HepG2 (cell line): ENCODE data around the gene C16orf95. TPM values are rescaled to one million over a fixed set of nuclear protein-coding genes. Genes with fewer than 3 reads are reported as not detected.

ENCODE experiments used
- AGO2 ChIP-seq: fragments of 200-400 bp; formaldehyde crosslinking; optimal IDR thresholded peaks from 2 replicates; pipeline ENCODE3; 2017; ENCODE audit warnings: mild to moderate bottlenecking, low read depth, low read length, moderate library complexity
- EHMT2 ChIP-seq: fragments of 200-600 bp; sonication (generic); IDR thresholded peaks from 2 replicates; pipeline ENCODE4 v1.7.0; 2017; ENCODE audit warnings: antibody characterized with exemption, low read depth, low read length, borderline replicate concordance
- GLI4 ChIP-seq: sonication (generic); formaldehyde crosslinking; IDR thresholded peaks from 2 replicates; pipeline ENCODE4 v1.5.1; 2020; ENCODE audit warnings: missing genetic modification reagents, mild to moderate bottlenecking, moderate library complexity, borderline replicate concordance
- HOXD1 ChIP-seq: sonication (generic); formaldehyde crosslinking; IDR thresholded peaks from 2 replicates; pipeline ENCODE4 v1.5.0; 2020; ENCODE audit warnings: missing genetic modification reagents
- MBD4 ChIP-seq: IDR thresholded peaks from 2 replicates; pipeline ENCODE4 v1.6.1; 2012; ENCODE audit warnings: low read length, inconsistent platforms, borderline replicate concordance
- NKX3-1 ChIP-seq: sonication (generic); formaldehyde crosslinking; IDR thresholded peaks from 2 replicates; pipeline ENCODE4 v1.5.0; 2020; ENCODE audit warnings: missing genetic modification reagents
- ONECUT2 ChIP-seq: sonication (generic); formaldehyde crosslinking; IDR thresholded peaks from 2 replicates; pipeline ENCODE4 v1.4.0; 2020; ENCODE audit warnings: missing genetic modification reagents
- PAF1 ChIP-seq: IDR thresholded peaks from 2 replicates; pipeline ENCODE4 v1.6.1; 2016; ENCODE audit warnings: missing genetic modification reagents, missing compliant biosample characterization
- PCBP2 ChIP-seq: fragments of 200-400 bp; formaldehyde crosslinking; optimal IDR thresholded peaks from 2 replicates; pipeline ENCODE3; 2018; ENCODE audit warnings: low read length, low read depth; ENCODE audit not compliant: poor library complexity, severe bottlenecking
- POGZ ChIP-seq: sonication (generic); formaldehyde crosslinking; IDR thresholded peaks from 2 replicates; pipeline ENCODE4 v1.4.0; 2020; ENCODE audit warnings: mild to moderate bottlenecking, missing genetic modification reagents
- POLR2AphosphoS2 ChIP-seq: IDR thresholded peaks from 2 replicates; pipeline ENCODE4 v1.6.1; 2011; ENCODE audit warnings: low read depth, low read length, improper control_type of control experiment
- RBM22 ChIP-seq: fragments of 200-400 bp; formaldehyde crosslinking; optimal IDR thresholded peaks from 2 replicates; pipeline ENCODE3; 2017; ENCODE audit warnings: mild to moderate bottlenecking, low read length, moderate library complexity
- RELA ChIP-seq: sonication (generic); formaldehyde crosslinking; IDR thresholded peaks from 2 replicates; pipeline ENCODE4 v1.4.0; 2020; ENCODE audit warnings: missing genetic modification reagents
- RFXAP ChIP-seq: sonication (generic); formaldehyde crosslinking; IDR thresholded peaks from 2 replicates; pipeline ENCODE4 v1.4.0; 2020; ENCODE audit warnings: missing genetic modification reagents, borderline replicate concordance
- YEATS4 ChIP-seq: sonication (generic); formaldehyde crosslinking; IDR thresholded peaks from 2 replicates; pipeline ENCODE4 v1.4.0; 2020; ENCODE audit warnings: missing genetic modification reagents, borderline replicate concordance
- ZBTB20 ChIP-seq: sonication (generic); formaldehyde crosslinking; IDR thresholded peaks from 2 replicates; pipeline ENCODE4 v1.8.1; 2023; ENCODE audit warnings: missing genetic modification reagents, low read depth, mild to moderate bottlenecking, borderline replicate concordance
- ZNF225 ChIP-seq: sonication (generic); formaldehyde crosslinking; IDR thresholded peaks from 2 replicates; pipeline ENCODE4 v1.4.0; 2020; ENCODE audit warnings: mild to moderate bottlenecking, missing genetic modification reagents
- ZNF280B ChIP-seq: sonication (generic); formaldehyde crosslinking; IDR thresholded peaks from 2 replicates; pipeline ENCODE4 v1.5.0; 2020; ENCODE audit warnings: missing genetic modification reagents, mild to moderate bottlenecking, borderline replicate concordance
- ZNF30 ChIP-seq: sonication (generic); formaldehyde crosslinking; IDR thresholded peaks from 2 replicates; pipeline ENCODE4 v1.5.0; 2020; ENCODE audit warnings: mild to moderate bottlenecking, missing genetic modification reagents
- ZNF329 ChIP-seq: sonication (generic); formaldehyde crosslinking; IDR thresholded peaks from 2 replicates; pipeline ENCODE4 v1.9.0; 2021; ENCODE audit warnings: low read depth, mild to moderate bottlenecking, missing genetic modification reagents
- ZNF501 ChIP-seq: sonication (generic); formaldehyde crosslinking; IDR thresholded peaks from 2 replicates; pipeline ENCODE4 v1.5.1; 2020; ENCODE audit warnings: mild to moderate bottlenecking, moderate library complexity, missing genetic modification reagents
- ZNF546 ChIP-seq: sonication (generic); formaldehyde crosslinking; conservative IDR thresholded peaks from 2 replicates; pipeline ENCODE4 v1.8.1; 2023; ENCODE audit warnings: mild to moderate bottlenecking, missing genetic modification reagents
- ZNF672 ChIP-seq: sonication (generic); formaldehyde crosslinking; IDR thresholded peaks from 2 replicates; pipeline ENCODE4 v1.8.1; 2022; ENCODE audit warnings: missing genetic modification reagents
- polyA plus RNA-seq, 8 experiments: library from polyadenylated mRNA; depleted of rRNA in 3 of 8; stranded (reverse) in 7 of 8; unstranded in 1 of 8; fragments of >200 nt; fragmentation: Illumina TruSeq in 4 of 8; extraction: Trizol in 4 of 8; gene quantifications; 2 replicates each; pipeline versions ENCODE4 v1.2.1 to v1.2.3, GENCODE V29; 2011 to 2016; ENCODE audit warnings: low read depth in 4 of 8, missing spikeins in 1 of 8, mixed read lengths in 1 of 8; ENCODE audit not compliant: insufficient read depth in 1 of 8
- total RNA-seq, 5 experiments: library from RNA; depleted of rRNA; stranded (reverse); fragments of >200 nt; fragmentation: Illumina TruSeq; extraction: Trizol; gene quantifications; 2 replicates each; pipeline ENCODE4 v1.2.3, GENCODE V29; 2016; ENCODE audit warnings: low read depth in 1 of 5
- TF ChIP-seq, protein P1 (sequence below): sonication (generic); formaldehyde crosslinking; IDR thresholded peaks from 2 replicates; pipeline ENCODE4 v1.4.0; 2020; ENCODE audit warnings: mild to moderate bottlenecking, missing genetic modification reagents
- TF ChIP-seq, protein P2 (sequence below): sonication (generic); formaldehyde crosslinking; IDR thresholded peaks from 2 replicates; pipeline ENCODE4 v1.4.0; 2020; ENCODE audit warnings: mild to moderate bottlenecking, missing genetic modification reagents

The C16orf95 gene
- total and polyA plus RNA-seq, 2 of the 13 experiments (the other 11 are each of a cell fraction or from before 2014, with no cell fraction given), result 2.8 to 8.6 TPM

DNA sequence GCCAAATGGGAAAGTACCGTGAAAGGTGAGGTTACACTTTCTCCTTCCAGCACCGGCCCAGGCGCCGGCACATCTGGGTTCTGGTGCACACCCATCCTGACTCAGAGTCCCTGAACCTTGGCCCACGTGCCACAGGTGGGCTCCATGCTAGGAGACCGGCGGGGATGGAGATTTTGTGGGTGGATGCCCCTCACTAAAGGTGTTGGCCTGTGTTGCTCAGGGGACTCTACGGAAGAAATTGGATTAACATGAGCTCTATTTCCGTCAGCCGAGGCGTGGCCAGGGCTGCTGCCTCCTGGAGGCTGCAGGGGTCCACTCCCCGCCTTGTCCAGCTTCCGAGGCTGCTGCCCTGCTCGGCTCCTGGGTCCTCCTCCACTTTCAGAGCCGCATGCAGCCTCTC lies 35.6 kb upstream of the C16orf95 start (continued):
- TF ChIP-seq ZNF280B (CRISPR knock-in tag) (no peak), POLR2AphosphoS2 (no peak), NKX3-1 (CRISPR knock-in tag) (no peak), GLI4 (CRISPR knock-in tag) (no peak), ZNF501 (CRISPR knock-in tag) (no peak), RELA (CRISPR knock-in tag) (no peak), POGZ (CRISPR knock-in tag) (no peak), ZBTB20 (CRISPR knock-in tag) (no peak), YEATS4 (no peak), ONECUT2 (CRISPR knock-in tag) (no peak), ZNF225 (CRISPR knock-in tag) (0 out of 2 replicates have a peak, but pooled peaks have one; percentile 6), MBD4 (no peak), RBM22 (peak; percentile 35), ZNF672 (CRISPR knock-in tag) (no peak), RFXAP (CRISPR knock-in tag) (no peak), ZNF30 (no peak), ZNF546 (CRISPR knock-in tag) (0 out of 2 replicates have a peak, but pooled peaks have one; percentile 21), AGO2 (peak; percentile 77), EHMT2 (no peak), PAF1 (CRISPR knock-in tag) (0 out of 2 replicates have a peak, but pooled peaks have one; percentile 2), PCBP2 (no peak), HOXD1 (no peak), ZNF329 (no peak)
- TF ChIP-seq, protein P1, sequence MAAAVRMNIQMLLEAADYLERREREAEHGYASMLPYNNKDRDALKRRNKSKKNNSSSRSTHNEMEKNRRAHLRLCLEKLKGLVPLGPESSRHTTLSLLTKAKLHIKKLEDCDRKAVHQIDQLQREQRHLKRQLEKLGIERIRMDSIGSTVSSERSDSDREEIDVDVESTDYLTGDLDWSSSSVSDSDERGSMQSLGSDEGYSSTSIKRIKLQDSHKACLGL (CRISPR knock-in tag), result no peak
- TF ChIP-seq, protein P2, sequence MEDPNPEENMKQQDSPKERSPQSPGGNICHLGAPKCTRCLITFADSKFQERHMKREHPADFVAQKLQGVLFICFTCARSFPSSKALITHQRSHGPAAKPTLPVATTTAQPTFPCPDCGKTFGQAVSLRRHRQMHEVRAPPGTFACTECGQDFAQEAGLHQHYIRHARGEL (CRISPR knock-in tag), result no peak
